HG03045 (cell line): ENCODE measurements around the gene SOS1.
A peak's percentile ranks its signal among the peaks of the same experiment; 100 is the strongest.
"Not testable (repeated sequence)": the region's sequence is repeated elsewhere in the genome, so short reads cannot be mapped to it uniquely, and the experiment has no call there.

ENCODE experiments used
- ATAC-seq: cut with Tn5 transposase; IDR thresholded peaks from one replicate; pipeline ENCODE4 v1.9.1; 2021; ENCODE audit warnings: mild to moderate bottlenecking, moderate library complexity; ENCODE audit not compliant: unreplicated experiment

The SOS1 gene

GRCh38 chr2:38977047-38977446, 143.8 kb downstream of the SOS1 start:
- ATAC-seq, result no peak

DNA sequence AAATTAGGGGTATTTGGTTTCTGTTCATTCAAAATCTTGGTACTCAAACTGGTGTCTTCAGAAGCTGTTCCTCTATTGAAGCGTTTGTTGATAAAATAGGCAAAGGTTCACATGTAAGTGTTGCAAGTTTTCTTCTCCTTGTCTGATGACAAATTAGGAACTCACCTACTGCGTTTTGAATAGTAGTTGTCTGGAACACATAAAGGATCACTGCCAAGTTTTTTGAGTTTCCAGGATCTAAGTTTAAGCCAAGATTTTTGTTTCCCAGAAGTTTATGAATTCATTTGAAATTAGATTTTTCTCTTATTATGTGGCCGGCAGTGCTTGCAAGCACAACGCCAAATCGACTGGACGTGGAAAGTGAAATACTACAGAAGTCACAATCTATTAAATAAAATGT, 145.8 kb downstream of the SOS1 start:
- no peak for ATAC-seq

- no peak for ATAC-seq
These were observed 147.6 kb downstream of the SOS1 start for GRCh38 chr2:38973266-38973665.

DNA sequence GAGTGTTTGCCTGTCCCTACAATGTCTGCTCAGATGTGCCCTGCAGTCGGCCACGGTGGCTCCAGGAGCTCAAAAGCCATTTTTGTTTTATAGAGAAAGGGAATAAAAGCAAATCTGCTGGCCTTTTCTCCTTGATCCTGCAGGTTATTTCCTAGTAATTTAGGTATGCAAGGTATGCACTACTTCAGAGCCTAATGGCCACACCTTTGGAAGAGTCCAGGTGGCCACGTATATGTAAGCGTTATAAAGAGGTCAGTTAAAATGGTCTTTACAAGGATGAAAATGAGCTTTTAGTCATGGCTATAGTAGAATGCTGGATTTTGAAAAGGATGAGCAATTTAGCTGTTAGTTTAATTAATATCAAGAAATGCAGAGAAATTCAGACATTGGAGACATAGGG, 149.5 kb downstream of the SOS1 start:
- no peak for ATAC-seq

DNA sequence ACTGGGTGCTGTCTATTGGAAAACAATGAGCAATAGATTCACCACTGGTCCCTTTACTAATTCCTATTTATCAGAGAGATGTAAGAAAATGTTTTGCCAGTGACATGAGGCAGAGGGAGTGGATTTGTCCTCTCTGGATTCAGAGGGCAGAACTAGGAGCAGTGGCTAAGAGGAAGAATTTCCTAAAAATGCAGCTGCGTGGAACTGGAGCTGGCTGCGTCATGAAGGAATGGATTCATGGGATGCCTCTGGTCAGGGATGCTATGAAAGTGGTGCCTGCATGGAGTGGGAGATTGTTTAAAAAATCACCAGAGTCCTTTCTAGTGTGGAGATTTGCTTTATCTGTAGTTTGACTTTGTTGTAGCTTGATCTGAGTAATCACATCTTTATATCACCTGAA, 152.8 kb downstream of the SOS1 start:
- ATAC-seq, result no peak

DNA sequence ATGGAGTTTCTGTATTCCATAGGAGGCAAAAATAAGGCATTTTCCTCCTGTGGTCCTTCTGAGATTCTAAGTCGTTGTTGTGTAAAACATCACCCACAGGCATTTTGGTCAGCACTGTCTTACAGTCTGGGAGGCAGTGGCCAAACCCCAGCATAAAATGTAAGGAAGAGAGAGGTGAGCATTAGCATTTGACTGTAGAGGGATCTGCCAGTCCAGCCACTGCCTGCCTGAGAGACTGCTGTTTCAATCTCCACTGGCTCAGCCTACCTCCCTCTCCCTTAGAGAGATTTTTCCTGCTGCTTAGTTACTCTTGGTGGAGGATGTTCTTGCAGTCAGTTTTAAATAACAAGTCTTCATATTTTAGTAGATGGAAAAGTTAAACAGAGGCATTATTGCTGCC, 154.2 kb downstream of the SOS1 start:
- no peak for ATAC-seq

DNA sequence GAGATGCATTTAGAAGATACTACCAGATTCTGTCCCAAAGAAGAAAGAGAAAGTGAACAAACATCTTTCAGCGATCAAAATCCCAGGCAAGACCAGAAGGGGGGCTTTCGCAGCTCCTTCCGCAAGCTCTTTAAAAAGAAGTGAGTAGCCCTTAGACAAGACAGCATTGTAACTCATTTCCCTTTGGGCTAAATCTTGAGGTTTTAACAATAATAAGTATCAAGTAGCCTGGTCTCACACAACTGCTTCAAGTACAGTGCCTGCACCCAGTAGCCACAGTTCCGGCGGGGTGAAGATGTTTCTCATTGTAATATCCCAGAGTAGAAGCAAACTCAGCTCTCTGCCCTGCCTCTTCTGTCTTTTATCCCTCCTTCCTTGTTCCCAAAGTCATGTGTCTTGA, 154.8 kb downstream of the SOS1 start:
- no peak for ATAC-seq

- no peak for ATAC-seq
These were observed 160.1 kb downstream of the SOS1 start for GRCh38 chr2:38960609-38961320.

DNA sequence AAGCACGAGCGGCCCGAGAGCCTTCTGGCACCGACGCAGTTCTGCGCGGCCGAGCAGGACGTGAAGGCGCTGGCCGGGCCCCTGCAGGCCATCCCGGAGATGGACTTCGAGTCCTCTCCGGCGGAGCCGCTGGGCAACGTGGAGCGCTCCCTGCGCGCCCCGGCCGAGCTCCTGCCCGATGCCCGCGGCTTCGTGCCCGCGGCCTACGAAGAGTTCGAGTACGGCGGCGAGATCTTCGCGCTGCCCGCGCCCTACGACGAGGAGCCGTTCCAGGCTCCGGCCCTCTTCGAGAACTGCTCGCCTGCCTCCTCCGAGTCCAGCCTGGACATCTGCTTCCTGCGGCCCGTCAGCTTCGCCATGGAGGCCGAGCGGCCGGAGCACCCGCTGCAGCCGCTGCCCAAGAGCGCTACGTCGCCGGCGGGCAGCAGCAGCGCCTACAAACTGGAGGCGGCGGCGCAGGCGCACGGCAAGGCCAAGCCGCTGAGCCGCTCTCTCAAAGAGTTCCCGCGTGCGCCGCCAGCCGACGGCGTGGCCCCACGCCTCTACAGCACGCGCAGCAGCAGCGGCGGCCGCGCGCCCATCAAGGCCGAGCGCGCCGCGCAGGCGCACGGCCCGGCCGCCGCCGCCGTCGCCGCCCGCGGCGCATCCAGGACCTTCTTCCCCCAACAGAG, 160.8 kb downstream of the SOS1 start:
- ATAC-seq, result no peak

GRCh38 chr2:38959466-38959865, 161.4 kb downstream of the SOS1 start:
- ATAC-seq, result no peak

GRCh38 chr2:38957972-38958371, 162.9 kb downstream of the SOS1 start:
- no peak for ATAC-seq

DNA sequence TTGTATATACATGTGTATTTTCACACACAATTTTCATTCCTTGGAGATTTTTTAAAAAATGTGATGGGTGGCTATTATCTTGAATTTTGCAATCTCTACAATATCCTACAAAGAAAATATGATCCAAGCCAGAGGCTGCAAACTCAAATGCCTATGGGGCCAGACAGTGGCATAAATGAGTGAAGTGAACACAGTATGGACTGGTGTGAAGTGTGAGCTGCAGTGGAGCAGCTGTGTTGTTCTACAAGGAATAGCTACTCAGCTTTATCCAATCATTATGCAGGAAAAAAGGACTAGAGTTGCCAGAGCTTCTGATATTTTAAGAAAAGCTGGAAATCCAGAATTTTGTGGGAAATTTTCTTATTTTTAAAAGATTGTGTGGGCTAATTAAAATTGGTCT, 169.1 kb downstream of the SOS1 start:
- no peak for ATAC-seq

GRCh38 chr2:38948995-38949394, 171.9 kb downstream of the SOS1 start:
- ATAC-seq, result no peak

GRCh38 chr2:38948387-38948882, 172.4 kb downstream of the SOS1 start:
- ATAC-seq, result no peak

- peak; percentile 70 for ATAC-seq
These were observed 173.3 kb downstream of the SOS1 start for GRCh38 chr2:38947241-38948239.

- ATAC-seq, result no peak
These were observed 174.9 kb downstream of the SOS1 start for GRCh38 chr2:38945911-38946310.

- ATAC-seq, result no peak
These were observed 175.5 kb downstream of the SOS1 start for GRCh38 chr2:38945372-38945771.

DNA sequence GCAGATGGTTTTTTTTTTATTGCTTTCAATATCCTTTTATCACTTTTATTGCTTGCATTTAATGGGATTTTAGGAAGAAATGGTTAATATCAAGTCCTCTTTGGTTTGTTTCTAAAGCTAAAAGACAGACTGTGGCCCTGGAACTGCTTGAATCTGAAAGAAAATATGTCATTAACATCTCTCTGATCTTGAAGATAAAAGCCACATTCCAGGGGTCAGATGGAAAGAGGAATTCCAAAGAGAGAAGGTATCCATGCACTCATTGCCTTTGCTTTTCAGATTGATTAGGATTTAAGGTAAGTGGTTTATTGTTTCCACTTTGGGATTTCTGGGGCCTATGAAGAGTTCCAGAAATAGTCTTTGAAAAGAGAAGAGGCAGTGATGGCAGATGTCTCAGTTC, 177.1 kb downstream of the SOS1 start:
- ATAC-seq, result no peak

DNA sequence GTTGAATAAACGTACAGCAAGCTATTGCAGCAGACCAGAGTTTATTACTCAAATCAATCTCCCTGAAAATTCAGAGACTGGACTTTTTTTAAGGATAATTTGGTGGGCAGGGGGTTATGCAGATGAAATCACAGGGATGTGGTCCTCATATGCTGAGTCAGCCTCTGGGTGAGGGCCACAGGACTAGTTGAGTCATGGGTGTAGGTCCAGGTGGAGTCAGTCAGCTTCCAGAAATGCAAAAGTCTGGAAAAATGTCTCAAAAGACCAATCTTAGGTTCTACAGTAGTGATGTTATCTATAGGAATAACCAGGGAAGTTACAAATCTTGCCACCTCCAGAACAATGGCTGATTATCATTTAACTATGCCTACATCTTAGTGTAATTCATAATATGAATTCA, 180.1 kb downstream of the SOS1 start:
- ATAC-seq, result no peak

DNA sequence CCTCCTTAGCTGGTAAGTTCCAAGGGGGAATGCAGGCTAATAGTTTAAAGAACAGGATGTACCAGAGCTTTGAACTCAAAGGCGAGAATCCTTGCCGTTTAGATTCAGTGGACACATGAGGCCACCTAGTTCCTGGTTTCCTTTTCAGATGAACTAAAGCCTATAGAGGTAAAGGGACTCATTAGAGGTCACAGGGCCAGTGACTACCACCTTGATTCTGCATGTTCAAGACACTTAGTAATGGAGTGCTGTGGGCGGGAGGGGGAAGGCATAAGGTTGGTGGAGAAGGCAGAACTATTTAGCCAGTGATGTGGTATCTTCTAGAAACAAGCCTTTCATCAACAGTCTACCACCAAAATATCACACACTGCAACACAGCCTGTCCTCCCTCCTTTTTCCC, 183.3 kb downstream of the SOS1 start:
- ATAC-seq, result no peak

- ATAC-seq, result not testable (repeated sequence)
These were observed 184.3 kb downstream of the SOS1 start for GRCh38 chr2:38936516-38936915.
